A549 (cell line): ENCODE results near the gene CASQ1. TPM values are rescaled to one million over a fixed set of nuclear protein-coding genes. Genes with fewer than 3 reads are reported as not detected.

Experiments used
- ATAC-seq, 2 experiments: fragments of 200-7000 bp in 1 of 2; fragments of >200 bp in 1 of 2; cut with Nextera tagmentation in 1 of 2; cut with Tn5 transposase in 1 of 2; 3 replicates each; pipeline versions ENCODE4 v1.8.0 to v1.9.1; 2018 to 2020; ENCODE audit warnings: mild to moderate bottlenecking in 1 of 2, moderate library complexity in 1 of 2
- CTCF ChIA-PET: fragments of 300-600 bp; sonication (Branson Sonifier 250); formaldehyde crosslinking; extraction: SDS; loops from one replicate; lab custom pipeline; 2021; ENCODE audit warnings: antibody characterized with exemption, inconsistent platforms; lab: Yijun Ruan, JAX
- POLR2A ChIA-PET: fragments of 350-600 bp; formaldehyde crosslinking; extraction: SDS; loops from one replicate; lab custom pipeline; 2021; ENCODE audit warnings: antibody characterized with exemption, inconsistent platforms; lab: Yijun Ruan, JAX
- DNase-seq, 2 experiments: peaks; one replicate each; pipeline versions ENCODE4 v3.0.0 to v3.0.0-alpha.2; 2011 to 2016; ENCODE audit warnings: low read depth in 1 of 2, low spot score in 1 of 2
- FAIRE-seq: peaks from 2 replicates; lab custom pipeline; 2011; peaks lifted over from hg19 to GRCh38; lab: Jason Lieb, UNC
- H3K27ac ChIP-seq, 2 experiments: fragments of >200 bp; sonication (Bioruptor Twin); formaldehyde crosslinking; 3 replicates each; pipeline ENCODE4 v1.5.1; 2016 to 2017
- H3K4me1 ChIP-seq: fragments of >200 bp; sonication (Bioruptor Twin); formaldehyde crosslinking; 3 replicates; pipeline ENCODE4 v1.6.1; 2016
- H3K4me2 ChIP-seq: fragments of >200 bp; sonication (Bioruptor Twin); formaldehyde crosslinking; 3 replicates; pipeline ENCODE4 v1.6.1; 2016
- H3K4me3 ChIP-seq: fragments of >200 bp; sonication (Bioruptor Twin); formaldehyde crosslinking; 3 replicates; pipeline ENCODE4 v1.5.1; 2016
- H3K9me3 ChIP-seq: fragments of >200 bp; sonication (Bioruptor Twin); formaldehyde crosslinking; 3 replicates; pipeline ENCODE4 v1.6.1; 2016
- BHLHE40 ChIP-seq: IDR thresholded peaks from 2 replicates; pipeline ENCODE4 v1.6.1; 2012; ENCODE audit warnings: low read depth, low read length, inconsistent platforms
- CEBPB ChIP-seq, 2 experiments: fragments of >200 bp in 1 of 2; sonication (Bioruptor Twin) in 1 of 2; formaldehyde crosslinking in 1 of 2; IDR thresholded peaks; 2 replicates each; pipeline ENCODE4 v1.6.1; 2012 to 2016
- ESRRA ChIP-seq: fragments of 150-350 bp; IDR thresholded peaks from 2 replicates; pipeline ENCODE4 v1.6.1; 2014; ENCODE audit warnings: mild to moderate bottlenecking, low read length, borderline replicate concordance
- HEYL ChIP-seq: fragments of 250-450 bp; sonication (Bioruptor Pico); IDR thresholded peaks from 2 replicates; pipeline ENCODE4 v1.8.0; 2021; ENCODE audit warnings: mild to moderate bottlenecking, moderate library complexity
- HOXB13 ChIP-seq: fragments of 250-450 bp; sonication (Bioruptor Pico); IDR thresholded peaks from 2 replicates; pipeline ENCODE4 v1.5.0; 2020; ENCODE audit warnings: low read depth, mild to moderate bottlenecking, moderate library complexity
- JUN ChIP-seq, 2 experiments: fragments of >200 bp; sonication (Bioruptor Twin); formaldehyde crosslinking; IDR thresholded peaks; 2 replicates in 1 of 2; 3 replicates in 1 of 2; pipeline ENCODE4 v1.6.1; 2016 to 2017
- JUNB ChIP-seq: fragments of >200 bp; sonication (Bioruptor Twin); formaldehyde crosslinking; IDR thresholded peaks from 2 replicates; pipeline ENCODE4 v1.6.1; 2016
- KDM5A ChIP-seq: fragments of 200-600 bp; sonication (generic); IDR thresholded peaks from 2 replicates; pipeline ENCODE4 v1.6.1; 2016; ENCODE audit warnings: antibody characterized with exemption, mild to moderate bottlenecking
- PHF8 ChIP-seq: fragments of 200-600 bp; sonication (generic); IDR thresholded peaks from 2 replicates; pipeline ENCODE4 v1.6.1; 2016; ENCODE audit warnings: low read depth, mild to moderate bottlenecking, antibody characterized with exemption, moderate library complexity, borderline replicate concordance
- POLR2A ChIP-seq: IDR thresholded peaks from 2 replicates; pipeline ENCODE4 v1.6.1; 2012; ENCODE audit warnings: mild to moderate bottlenecking, low read length
- POLR2AphosphoS2 ChIP-seq: conservative IDR thresholded peaks from 2 replicates; pipeline ENCODE4 v1.6.1; 2012; ENCODE audit warnings: low read length, improper control_type of control experiment, inconsistent platforms
- RAD21 ChIP-seq, 2 experiments: fragments of >200 bp in 1 of 2; sonication (Bioruptor Twin) in 1 of 2; formaldehyde crosslinking in 1 of 2; IDR thresholded peaks in 1 of 2; conservative IDR thresholded peaks in 1 of 2; 2 replicates in 1 of 2; 3 replicates in 1 of 2; pipeline ENCODE4 v1.6.1; 2012 to 2018; ENCODE audit warnings: inconsistent platforms in 1 of 2
- RCOR1 ChIP-seq: fragments of 150-350 bp; IDR thresholded peaks from 2 replicates; pipeline ENCODE4 v1.6.1; 2014; ENCODE audit warnings: antibody characterized with exemption, low read length, low read depth
- RFX5 ChIP-seq: fragments of 450-650 bp; IDR thresholded peaks from 2 replicates; pipeline ENCODE4 v1.7.1; 2014; ENCODE audit warnings: antibody characterized with exemption, mild to moderate bottlenecking, moderate library complexity
- SMC3 ChIP-seq: fragments of >200 bp; sonication (Bioruptor Twin); formaldehyde crosslinking; IDR thresholded peaks from 3 replicates; pipeline ENCODE4 v1.6.1; 2018; ENCODE audit warnings: inconsistent platforms
- TFCP2L1 ChIP-seq: fragments of 250-450 bp; sonication (Bioruptor Pico); IDR thresholded peaks from 2 replicates; pipeline ENCODE4 v1.5.0; 2021; ENCODE audit warnings: mild to moderate bottlenecking
- TP53 ChIP-seq: fragments of 250-450 bp; sonication (Bioruptor Pico); IDR thresholded peaks from 2 replicates; pipeline ENCODE4 v1.5.0; 2021; ENCODE audit warnings: mild to moderate bottlenecking, moderate library complexity
- ZNF302 ChIP-seq: fragments of 250-450 bp; sonication (Bioruptor Pico); IDR thresholded peaks from 2 replicates; pipeline ENCODE4 v1.9.0; 2021; ENCODE audit warnings: inconsistent platforms, mild to moderate bottlenecking, moderate library complexity
- WGBS: methylation state at CpG from one replicate; pipeline ENCODE4 v1.1.6; 2017; ENCODE audit errors: missing lambda C conversion rate; 5-methylcytosine and 5-hydroxymethylcytosine counted together
- polyA plus RNA-seq, 4 experiments: library from polyadenylated mRNA; depleted of rRNA in 3 of 4; stranded (reverse); fragments of >200 nt; fragmentation: RNase III in 1 of 4; extraction: RNeasy Plus Mini Kit Qiagen cat#74134 plus additional on column Dnase treatment in 1 of 4; gene quantifications; 2 replicates in 3 of 4; 3 replicates in 1 of 4; pipeline ENCODE4 v1.2.3, GENCODE V29; 2011 to 2017
- TF ChIP-seq, protein P1 (sequence below): IDR thresholded peaks from 2 replicates; pipeline ENCODE4 v1.6.1; 2012
- TF ChIP-seq, protein P2 (sequence below): IDR thresholded peaks from 2 replicates; pipeline ENCODE4 v1.6.1; 2012; ENCODE audit warnings: low read depth, borderline replicate concordance
- TF ChIP-seq, protein P3 (sequence below): fragments of >200 bp; sonication (Bioruptor Twin); formaldehyde crosslinking; IDR thresholded peaks from 3 replicates; pipeline ENCODE4 v1.5.1; 2016

The CASQ1 gene
- polyA plus RNA-seq, 2 of the 4 experiments (the other 2 are of a cell fraction), result 0.04 to 0.08 TPM

DNA sequence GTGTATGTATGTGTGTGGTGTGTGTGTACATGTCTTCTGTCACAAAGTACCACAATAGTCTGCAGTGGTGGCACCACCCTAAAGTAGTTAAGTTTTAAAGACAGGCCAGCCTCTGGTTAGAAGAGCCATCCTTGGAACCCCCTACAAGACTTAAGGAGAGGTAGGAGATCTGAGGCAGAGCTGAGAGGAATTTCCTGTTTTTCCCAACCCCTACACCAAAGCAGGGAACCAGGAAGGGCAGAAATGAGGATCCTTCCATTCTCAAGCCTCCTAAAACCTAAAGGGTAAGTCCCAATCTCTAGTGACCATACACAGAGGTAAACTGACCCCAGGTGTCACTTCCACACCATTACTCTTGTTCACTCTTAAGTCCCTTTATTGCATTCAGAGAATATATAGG lies 25.9 kb downstream of the CASQ1 start:
- no peak for FAIRE-seq
- TF ChIP-seq POLR2A (no peak), JUN (IDR thresholded peaks at IDR 0.05) (no peak), RAD21 (conservative IDR thresholded peaks at IDR 0.05 in 1 of 2, IDR thresholded peaks at IDR 0.05 in 1 of 2) (no peak)
- Histone ChIP-seq H3K4me1 (peaks cover 19% of the 10 kb centered on the region; the same call in 2 of the 3 replicates), H3K4me3 (no peak overlapping the region), H3K27ac (no peak overlapping the region), H3K9me3 (no peaks in the 10 kb centered on the region), H3K4me2 (no peak overlapping the region)
- ChIA-PET POLR2A (no interaction called here), CTCF (interaction anchor here (0.7 to 4.4 kb wide), 5 partner anchors 23 to 161 kb away, joined by 3 to 24 read pairs (median 4); no protein-coding TSS in a partner anchor)
- no peak for ATAC-seq
- no peak for DNase-seq

DNA sequence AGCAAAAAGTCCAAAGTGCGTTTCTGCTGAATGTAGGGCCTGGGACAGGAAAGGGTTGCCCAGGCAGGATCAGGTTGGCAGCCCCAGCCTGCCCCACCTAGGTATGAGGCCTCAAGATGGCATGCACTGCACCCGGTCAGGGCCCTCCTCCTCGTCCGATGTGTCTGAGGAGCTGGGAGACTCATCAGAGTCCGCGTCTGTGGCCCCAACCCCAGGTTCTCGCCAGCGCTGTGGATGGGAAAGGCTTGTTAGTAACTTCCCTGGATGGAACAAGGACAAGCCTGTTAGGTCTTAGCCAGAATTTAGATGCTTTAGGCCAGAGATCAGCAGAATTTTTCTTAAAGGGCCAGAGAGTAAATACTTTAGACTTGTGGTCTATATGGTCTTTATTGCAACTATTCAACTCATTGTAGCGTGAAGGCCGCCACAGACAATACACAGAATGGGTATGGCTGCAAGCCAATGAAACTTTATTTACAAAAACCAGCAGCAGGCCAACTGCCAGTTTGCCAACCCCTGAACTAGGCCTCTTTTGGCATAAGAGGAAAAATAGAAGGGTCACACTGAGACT lies 27.2 kb downstream of the CASQ1 start:
- Histone ChIP-seq H3K4me2 (no peak overlapping the region), H3K4me3 (no peak overlapping the region)
- no peak for TF ChIP-seq CEBPB (IDR thresholded peaks at IDR 0.05)
- TF ChIP-seq PHF8, result no peak
- TF ChIP-seq TFCP2L1, result no peak
- TF ChIP-seq HOXB13 (CRISPR knock-in tag), result no peak
- TF ChIP-seq KDM5A, result no peak
- no peak for TF ChIP-seq HEYL (CRISPR knock-in tag)
- no peak for TF ChIP-seq JUNB
- TF ChIP-seq, protein P1, sequence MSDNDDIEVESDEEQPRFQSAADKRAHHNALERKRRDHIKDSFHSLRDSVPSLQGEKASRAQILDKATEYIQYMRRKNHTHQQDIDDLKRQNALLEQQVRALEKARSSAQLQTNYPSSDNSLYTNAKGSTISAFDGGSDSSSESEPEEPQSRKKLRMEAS, result no peak
- no peak for TF ChIP-seq BHLHE40
- no peak for TF ChIP-seq ZNF302 (CRISPR knock-in tag)
- TF ChIP-seq ESRRA, result no peak
- no peak; the same call in 1 of the 2 replicates for TF ChIP-seq POLR2AphosphoS2
- TF ChIP-seq, protein P2, sequence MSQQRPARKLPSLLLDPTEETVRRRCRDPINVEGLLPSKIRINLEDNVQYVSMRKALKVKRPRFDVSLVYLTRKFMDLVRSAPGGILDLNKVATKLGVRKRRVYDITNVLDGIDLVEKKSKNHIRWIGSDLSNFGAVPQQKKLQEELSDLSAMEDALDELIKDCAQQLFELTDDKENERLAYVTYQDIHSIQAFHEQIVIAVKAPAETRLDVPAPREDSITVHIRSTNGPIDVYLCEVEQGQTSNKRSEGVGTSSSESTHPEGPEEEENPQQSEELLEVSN, result no peak
- TF ChIP-seq RCOR1, result no peak
- TF ChIP-seq TP53 (CRISPR knock-in tag), result no peak
- TF ChIP-seq, all 56 proteins: peak for 0
- POLR2A ChIA-PET, result no interaction called here
- FAIRE-seq, result no peak
- H3K9me3 ChIP-seq, result no peaks in the 10 kb centered on the region
- DNase-seq, result no peak
- peaks cover 19% of the 10 kb centered on the region; the same call in 2 of the 3 replicates for H3K4me1 ChIP-seq
- peak in 1 of 2 experiments; percentile 15; a peak in 3 of 6 replicates for ATAC-seq
- CTCF ChIA-PET, result interaction anchor here (0.7 to 7.1 kb wide), 8 partner anchors 11 to 181 kb away, joined by 3 to 128 read pairs (median 13); partner anchors contain the start of genes CASQ1 and PEA15
- no peak overlapping the region for H3K27ac ChIP-seq
- 87% methylated on average over 10 of the region's 10 CpGs for WGBS

DNA sequence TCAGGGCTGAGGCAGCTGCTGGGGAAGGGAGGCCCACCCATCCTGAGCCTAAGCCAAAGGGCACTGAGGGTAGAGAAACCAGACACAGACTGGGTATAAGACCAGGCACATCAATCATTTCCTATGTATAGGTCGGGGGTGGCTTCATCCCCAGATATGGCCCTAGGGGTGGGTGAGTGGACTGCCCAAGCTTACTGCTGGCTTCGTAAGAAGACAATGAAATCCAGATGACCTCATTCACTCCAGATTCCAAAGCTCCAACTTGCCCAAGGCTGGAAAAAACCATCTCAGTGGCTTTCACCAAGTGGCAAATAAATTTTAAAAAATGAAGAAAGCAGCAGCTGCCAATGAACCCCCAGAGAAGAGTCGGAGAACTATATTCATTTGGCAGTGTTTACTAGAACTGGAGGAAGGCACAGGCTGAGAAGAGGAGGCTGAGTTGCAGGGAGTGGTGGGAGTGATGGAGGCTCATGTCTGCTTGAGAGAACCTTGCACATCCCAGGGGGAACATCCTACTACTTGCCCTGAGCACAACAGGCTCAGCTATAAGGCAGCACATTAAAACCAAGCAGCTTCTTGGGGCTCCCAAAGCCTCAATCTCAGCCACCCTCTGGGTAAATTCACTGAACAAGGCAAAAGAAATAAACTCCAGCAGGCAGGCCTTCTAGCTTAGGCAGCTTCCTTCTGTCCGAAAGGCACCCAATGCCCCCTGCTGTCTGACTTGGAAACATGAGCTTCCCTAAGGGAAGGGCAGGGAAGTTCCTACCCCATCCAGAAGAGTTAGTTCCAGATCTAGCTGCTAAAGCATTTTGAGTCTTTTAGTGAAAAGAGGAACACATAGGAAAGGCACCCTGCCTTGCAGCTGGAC lies 28.9 kb downstream of the CASQ1 start:
- CTCF ChIA-PET, result interaction anchor here (0.5 to 7.1 kb wide), 38 partner anchors 8 to 759 kb away, joined by 3 to 128 read pairs (median 5); partner anchors contain the start of genes CASQ1, DCAF8 and PEA15
- ATAC-seq (peak; percentile 87 to 88), FAIRE-seq (no peak), DNase-seq (peak; percentile 55 to 70)
- POLR2A ChIA-PET, result interaction anchor here (1.0 to 1.3 kb wide), 2 partner anchors 26 to 118 kb away, joined by 3 to 4 read pairs; no protein-coding TSS in a partner anchor
- Histone ChIP-seq H3K4me2 (no peak overlapping the region), H3K27ac (0 out of 6 replicates have a peak overlapping the region, but pooled peaks of 1 of the 2 experiments have one; percentile 5), H3K4me1 (peaks cover 19% of the 10 kb centered on the region; the same call in 2 of the 3 replicates), H3K4me3 (no peak overlapping the region), H3K9me3 (no peaks in the 10 kb centered on the region)
- WGBS, result 66% methylated on average over 4 of the region's 4 CpGs
- TF ChIP-seq RAD21 (conservative IDR thresholded peaks at IDR 0.05 in 1 of 2, IDR thresholded peaks at IDR 0.05 in 1 of 2), result peak; percentile 72 to 74
- TF ChIP-seq, protein P3, sequence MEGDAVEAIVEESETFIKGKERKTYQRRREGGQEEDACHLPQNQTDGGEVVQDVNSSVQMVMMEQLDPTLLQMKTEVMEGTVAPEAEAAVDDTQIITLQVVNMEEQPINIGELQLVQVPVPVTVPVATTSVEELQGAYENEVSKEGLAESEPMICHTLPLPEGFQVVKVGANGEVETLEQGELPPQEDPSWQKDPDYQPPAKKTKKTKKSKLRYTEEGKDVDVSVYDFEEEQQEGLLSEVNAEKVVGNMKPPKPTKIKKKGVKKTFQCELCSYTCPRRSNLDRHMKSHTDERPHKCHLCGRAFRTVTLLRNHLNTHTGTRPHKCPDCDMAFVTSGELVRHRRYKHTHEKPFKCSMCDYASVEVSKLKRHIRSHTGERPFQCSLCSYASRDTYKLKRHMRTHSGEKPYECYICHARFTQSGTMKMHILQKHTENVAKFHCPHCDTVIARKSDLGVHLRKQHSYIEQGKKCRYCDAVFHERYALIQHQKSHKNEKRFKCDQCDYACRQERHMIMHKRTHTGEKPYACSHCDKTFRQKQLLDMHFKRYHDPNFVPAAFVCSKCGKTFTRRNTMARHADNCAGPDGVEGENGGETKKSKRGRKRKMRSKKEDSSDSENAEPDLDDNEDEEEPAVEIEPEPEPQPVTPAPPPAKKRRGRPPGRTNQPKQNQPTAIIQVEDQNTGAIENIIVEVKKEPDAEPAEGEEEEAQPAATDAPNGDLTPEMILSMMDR, result peak; percentile 61
- TF ChIP-seq SMC3, result peak; percentile 82
- TF ChIP-seq JUN (IDR thresholded peaks at IDR 0.05), result no peak
- no peak for TF ChIP-seq RFX5
